ENCODE data around the gene CLNS1A. TPM values are rescaled to one million over a fixed set of nuclear protein-coding genes. Genes with fewer than 3 reads are reported as not detected.
"Not testable (repeated sequence)": the region's sequence is repeated elsewhere in the genome, so short reads cannot be mapped to it uniquely, and the experiment has no call there.

The CLNS1A gene
- total RNA-seq, 2 donors from 2014 or later = 47.4 to 48.3 TPM

- no peaks in the 10 kb centered on the region for H3K9me3 ChIP-seq
- H3K27ac ChIP-seq = no peak overlapping the region
- peaks cover 3 to 7% of the 10 kb centered on the region in 2 donors for H3K4me1 ChIP-seq (ENCODE audit: control insufficient read depth in 1 of 2, low read depth in 2 of 2)
- H3K27me3 ChIP-seq (replicated peaks; ENCODE audit: insufficient read depth) = no peaks in the 10 kb centered on the region
- DNase-seq (ENCODE audit: low spot score) (no peak), ATAC-seq (ENCODE audit: insufficient number of reproducible peaks, low FRiP score, low read depth) (no peak)
- no peak for TF ChIP-seq CTCF (IDR thresholded peaks at IDR 0.05)
- H3K36me3 ChIP-seq = no peaks in the 10 kb centered on the region
- H3K4me3 ChIP-seq = no peak overlapping the region
Observed at GRCh38 chr11:77642228-77642627, 4.6 kb upstream of the CLNS1A start.

- Histone ChIP-seq H3K36me3 (no peaks in the 10 kb centered on the region), H3K9me3 (no peaks in the 10 kb centered on the region), H3K27me3 (replicated peaks; ENCODE audit: insufficient read depth) (no peaks in the 10 kb centered on the region), H3K4me3 (peak overlapping the region; percentile 94), H3K4me1 (ENCODE audit: control insufficient read depth in 1 of 2, low read depth in 2 of 2) (peaks cover 16 to 24% of the 10 kb centered on the region in 2 donors), H3K27ac (peak overlapping the region in 1 of 2 donors; percentile 72)
- TF ChIP-seq CTCF (IDR thresholded peaks at IDR 0.05) = no peak
- no peak for ATAC-seq (ENCODE audit: insufficient number of reproducible peaks, low FRiP score, low read depth)
- no peak for DNase-seq (ENCODE audit: low spot score)
Observed at GRCh38 chr11:77636731-77637344, 756 bp downstream of the CLNS1A start.

- DNase-seq (ENCODE audit: low spot score) = not testable (repeated sequence)
- peaks cover 16 to 24% of the 10 kb centered on the region in 2 donors for H3K4me1 ChIP-seq (ENCODE audit: control insufficient read depth in 1 of 2, low read depth in 2 of 2)
Observed at GRCh38 chr11:77633926-77634325, 3.7 kb downstream of the CLNS1A start.

GRCh38 chr11:77630157-77630710, 7.4 kb downstream of the CLNS1A start:
- DNase-seq (ENCODE audit: low spot score) (no peak), ATAC-seq (ENCODE audit: insufficient number of reproducible peaks, low FRiP score, low read depth) (no peak)
- Histone ChIP-seq H3K36me3 (peaks cover 18% of the 10 kb centered on the region), H3K27ac (no peak overlapping the region), H3K4me1 (ENCODE audit: control insufficient read depth in 1 of 2, low read depth in 2 of 2) (no peaks in the 10 kb centered on the region), H3K9me3 (no peaks in the 10 kb centered on the region), H3K27me3 (replicated peaks; ENCODE audit: insufficient read depth) (no peaks in the 10 kb centered on the region), H3K4me3 (no peak overlapping the region)
- TF ChIP-seq CTCF (IDR thresholded peaks at IDR 0.05) = no peak

More at GRCh38 chr11:77633926-77634325, 3.7 kb downstream of the CLNS1A start:
- H3K4me3 ChIP-seq; H3K27me3 ChIP-seq (replicated peaks; ENCODE audit: insufficient read depth); H3K36me3 ChIP-seq; H3K9me3 ChIP-seq; H3K27ac ChIP-seq; ATAC-seq (ENCODE audit: insufficient number of reproducible peaks, low FRiP score, low read depth): not testable (repeated sequence)

- DNase-seq (ENCODE audit: low spot score) = no peak
- Histone ChIP-seq H3K9me3 (no peaks in the 10 kb centered on the region), H3K36me3 (peaks cover 36% of the 10 kb centered on the region), H3K4me3 (no peak overlapping the region), H3K27me3 (replicated peaks; ENCODE audit: insufficient read depth) (no peaks in the 10 kb centered on the region), H3K4me1 (ENCODE audit: control insufficient read depth in 1 of 2, low read depth in 2 of 2) (no peaks in the 10 kb centered on the region), H3K27ac (no peak overlapping the region)
- peak; percentile 57 for TF ChIP-seq CTCF (IDR thresholded peaks at IDR 0.05)
- ATAC-seq (ENCODE audit: insufficient number of reproducible peaks, low FRiP score, low read depth) = no peak
Observed at GRCh38 chr11:77619576-77620198, 17.9 kb downstream of the CLNS1A start.
